Measurements from ENCODE around the gene SMIM10.
"Not testable (repeated sequence)": the region's sequence is repeated elsewhere in the genome, so short reads cannot be mapped to it uniquely, and the experiment has no call there.

SMIM10 gene

DNA sequence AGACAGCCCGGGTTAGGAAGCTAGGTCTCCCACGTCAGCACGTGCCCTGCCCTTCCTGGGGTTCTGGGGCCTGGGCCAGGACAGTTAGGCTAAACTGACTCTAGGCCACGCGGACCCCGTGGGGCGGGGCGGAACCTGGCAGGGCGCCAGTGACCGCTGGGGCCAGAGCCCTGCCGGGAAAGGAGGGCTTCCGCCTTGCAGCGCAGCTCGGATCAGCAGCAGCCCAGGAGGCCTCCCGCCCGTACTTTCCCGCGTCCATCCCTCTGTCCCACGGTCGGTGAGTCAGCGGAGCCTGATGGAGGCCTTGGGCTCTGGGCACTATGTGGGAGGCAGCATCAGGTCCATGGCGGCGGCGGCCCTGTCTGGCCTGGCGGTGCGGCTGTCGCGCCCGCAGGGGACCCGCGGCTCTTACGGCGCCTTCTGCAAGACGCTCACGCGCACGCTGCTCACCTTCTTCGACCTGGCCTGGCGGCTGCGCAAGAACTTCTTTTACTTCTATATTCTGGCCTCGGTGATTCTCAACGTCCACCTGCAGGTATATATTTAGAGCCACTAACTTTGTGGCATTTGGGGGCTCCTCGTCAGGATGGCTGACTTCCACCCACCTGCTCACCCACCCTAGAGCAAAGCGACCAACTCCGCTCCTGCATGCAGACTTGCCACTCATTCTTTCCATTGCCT is at the start of gene SMIM10:
SMIM10 (plus strand) TSS at position 191 of the 681 bp plus-strand sequence; CDS start at position 296, 105 bp downstream.
- no peak for TF ChIP-seq CTCF (IDR thresholded peaks at IDR 0.05; ENCODE audit: extremely low read depth, insufficient read depth, missing control alignments)
- DNase-seq (ENCODE audit: low spot score) = no peak
- in situ Hi-C loops (cut with MboI; ENCODE audit: low pct_unique_long_range_greater_than_20kb, low sequenced_read_pairs, unreplicated experiment) = no loop called here

- DNase-seq (ENCODE audit: low spot score); in situ Hi-C loops (cut with MboI; ENCODE audit: low pct_unique_long_range_greater_than_20kb, low sequenced_read_pairs, unreplicated experiment): not testable (repeated sequence)
Measured at GRCh38 chrX:134946364-134946763, 44.4 kb upstream of the SMIM10 start.

DNA sequence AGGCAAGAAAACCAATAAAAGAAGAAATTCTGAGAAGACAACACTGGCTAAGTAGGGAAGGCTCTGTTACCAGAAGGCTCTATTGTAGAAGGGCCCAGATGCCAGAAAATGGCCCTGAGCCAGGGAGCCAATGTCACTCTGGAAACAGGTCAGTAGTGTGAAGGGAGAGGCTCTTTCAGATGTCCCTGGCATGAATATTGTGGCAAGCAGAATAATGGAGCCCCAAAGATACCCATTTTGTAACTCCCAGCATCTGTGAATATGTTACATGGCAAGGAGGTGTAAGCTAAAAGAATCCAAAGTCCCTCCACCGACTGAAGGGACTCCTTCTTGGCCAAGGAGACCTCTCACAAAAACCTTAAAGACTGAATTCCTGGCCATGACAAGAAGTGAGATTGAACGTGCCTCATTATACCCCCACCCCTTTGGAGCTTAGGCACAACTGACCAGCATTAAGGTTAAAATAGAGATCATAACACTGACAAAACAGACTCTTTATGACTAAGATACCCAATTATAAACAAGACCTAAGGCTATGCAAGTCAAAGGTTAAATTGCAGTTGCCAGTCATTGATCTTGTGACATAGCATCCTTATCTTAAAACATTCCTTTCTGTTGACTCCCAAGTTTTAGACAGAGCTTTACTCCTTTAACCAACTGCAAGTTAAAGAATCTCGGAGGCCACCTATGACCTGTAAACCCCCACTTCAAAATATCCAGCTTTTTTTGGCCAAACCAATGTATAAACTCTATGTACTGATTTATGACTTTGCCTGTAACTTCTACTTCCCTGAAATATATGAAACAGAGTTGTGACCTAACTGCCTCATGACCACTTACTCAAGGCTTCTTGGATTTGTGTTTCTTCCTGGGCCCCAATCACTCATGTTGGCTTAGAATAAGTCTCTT is 42.2 kb upstream of the SMIM10 start:
- in situ Hi-C loops (cut with MboI; ENCODE audit: low pct_unique_long_range_greater_than_20kb, low sequenced_read_pairs, unreplicated experiment) = no loop called here
- no peak for TF ChIP-seq CTCF (IDR thresholded peaks at IDR 0.05; ENCODE audit: extremely low read depth, insufficient read depth, missing control alignments)
- no peak for DNase-seq (ENCODE audit: low spot score)

- DNase-seq (ENCODE audit: low spot score) = no peak
- in situ Hi-C loops (cut with MboI; ENCODE audit: low pct_unique_long_range_greater_than_20kb, low sequenced_read_pairs, unreplicated experiment) = no loop called here
Measured at GRCh38 chrX:134949271-134949670, 41.5 kb upstream of the SMIM10 start.

GRCh38 chrX:134957836-134958235 is 33.0 kb upstream of the SMIM10 start:
- no peak for DNase-seq (ENCODE audit: low spot score)
- TF ChIP-seq CTCF (IDR thresholded peaks at IDR 0.05; ENCODE audit: extremely low read depth, insufficient read depth, missing control alignments) = no peak
- in situ Hi-C loops (cut with MboI; ENCODE audit: low pct_unique_long_range_greater_than_20kb, low sequenced_read_pairs, unreplicated experiment) = loop anchor here (25.0 kb wide), 1 partner anchor 254 kb away; no protein-coding TSS in a partner anchor

More at GRCh38 chrX:134949271-134949670, 41.5 kb upstream of the SMIM10 start:
- TF ChIP-seq CTCF (IDR thresholded peaks at IDR 0.05; ENCODE audit: extremely low read depth, insufficient read depth, missing control alignments) = no peak

GRCh38 chrX:134960366-134960765 is 30.4 kb upstream of the SMIM10 start:
- in situ Hi-C loops (cut with MboI; ENCODE audit: low pct_unique_long_range_greater_than_20kb, low sequenced_read_pairs, unreplicated experiment) = loop anchor here (25.0 kb wide), 1 partner anchor 252 kb away; no protein-coding TSS in a partner anchor

DNA sequence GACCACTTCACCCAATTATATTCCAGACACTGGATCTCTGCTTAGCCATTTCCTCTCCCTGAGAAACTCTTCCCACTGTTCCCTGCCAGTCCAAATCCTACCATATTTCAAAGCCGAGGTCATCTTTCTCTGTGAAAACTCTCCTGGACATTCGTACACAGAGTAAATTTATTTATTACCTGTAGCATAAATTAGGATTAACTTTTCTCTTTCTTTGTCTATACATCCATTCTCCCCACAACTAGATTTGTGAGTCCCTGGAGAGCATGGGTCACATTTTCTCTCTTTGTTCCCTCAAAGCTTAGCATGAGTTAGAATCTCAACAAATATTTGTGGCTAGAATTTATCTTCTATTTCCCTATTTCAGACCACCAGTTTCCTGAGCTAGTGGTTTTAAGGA is 27.8 kb upstream of the SMIM10 start:
- TF ChIP-seq CTCF (IDR thresholded peaks at IDR 0.05; ENCODE audit: extremely low read depth, insufficient read depth, missing control alignments) = no peak
- DNase-seq (ENCODE audit: low spot score) = no peak
- in situ Hi-C loops (cut with MboI; ENCODE audit: low pct_unique_long_range_greater_than_20kb, low sequenced_read_pairs, unreplicated experiment) = loop anchor here (25.0 kb wide), 1 partner anchor 249 kb away; no protein-coding TSS in a partner anchor

More at GRCh38 chrX:134960366-134960765, 30.4 kb upstream of the SMIM10 start:
- not testable (repeated sequence) for DNase-seq (ENCODE audit: low spot score)

Data from GM13977 (cell line).